T-helper 1 cell treated with Interleukin-12 subunit alpha and Interleukin-12 subunit beta and Interleukin-4 antibody, amounts not matched to agents 30 μg/mL and 1 μg/mL, for 36 hours (primary cell): ENCODE results near the gene FAM83B.
"Not testable (repeated sequence)": the region's sequence is repeated elsewhere in the genome, so short reads cannot be mapped to it uniquely, and the experiment has no call there.

Experiments used
- H3K27ac Mint-ChIP-seq: one replicate; pipeline ENCODE4 v1.8.0; 2021; ENCODE audit warnings: mild to moderate bottlenecking, mixed read lengths
- H3K27me3 Mint-ChIP-seq: one replicate; pipeline ENCODE4 v1.8.0; 2021; ENCODE audit warnings: low read depth, mixed read lengths
- H3K36me3 Mint-ChIP-seq: one replicate; pipeline ENCODE4 v1.8.0; 2021; ENCODE audit warnings: low read depth, mixed read lengths
- H3K4me1 Mint-ChIP-seq: one replicate; pipeline ENCODE4 v1.8.0; 2021; ENCODE audit warnings: low read depth, mixed read lengths
- H3K4me3 Mint-ChIP-seq: one replicate; pipeline ENCODE4 v1.8.0; 2021; ENCODE audit warnings: mild to moderate bottlenecking, moderate library complexity, mixed read lengths
- H3K9me3 Mint-ChIP-seq: one replicate; pipeline ENCODE4 v1.8.0; 2021; ENCODE audit warnings: mixed read lengths

Gene FAM83B, protein sequence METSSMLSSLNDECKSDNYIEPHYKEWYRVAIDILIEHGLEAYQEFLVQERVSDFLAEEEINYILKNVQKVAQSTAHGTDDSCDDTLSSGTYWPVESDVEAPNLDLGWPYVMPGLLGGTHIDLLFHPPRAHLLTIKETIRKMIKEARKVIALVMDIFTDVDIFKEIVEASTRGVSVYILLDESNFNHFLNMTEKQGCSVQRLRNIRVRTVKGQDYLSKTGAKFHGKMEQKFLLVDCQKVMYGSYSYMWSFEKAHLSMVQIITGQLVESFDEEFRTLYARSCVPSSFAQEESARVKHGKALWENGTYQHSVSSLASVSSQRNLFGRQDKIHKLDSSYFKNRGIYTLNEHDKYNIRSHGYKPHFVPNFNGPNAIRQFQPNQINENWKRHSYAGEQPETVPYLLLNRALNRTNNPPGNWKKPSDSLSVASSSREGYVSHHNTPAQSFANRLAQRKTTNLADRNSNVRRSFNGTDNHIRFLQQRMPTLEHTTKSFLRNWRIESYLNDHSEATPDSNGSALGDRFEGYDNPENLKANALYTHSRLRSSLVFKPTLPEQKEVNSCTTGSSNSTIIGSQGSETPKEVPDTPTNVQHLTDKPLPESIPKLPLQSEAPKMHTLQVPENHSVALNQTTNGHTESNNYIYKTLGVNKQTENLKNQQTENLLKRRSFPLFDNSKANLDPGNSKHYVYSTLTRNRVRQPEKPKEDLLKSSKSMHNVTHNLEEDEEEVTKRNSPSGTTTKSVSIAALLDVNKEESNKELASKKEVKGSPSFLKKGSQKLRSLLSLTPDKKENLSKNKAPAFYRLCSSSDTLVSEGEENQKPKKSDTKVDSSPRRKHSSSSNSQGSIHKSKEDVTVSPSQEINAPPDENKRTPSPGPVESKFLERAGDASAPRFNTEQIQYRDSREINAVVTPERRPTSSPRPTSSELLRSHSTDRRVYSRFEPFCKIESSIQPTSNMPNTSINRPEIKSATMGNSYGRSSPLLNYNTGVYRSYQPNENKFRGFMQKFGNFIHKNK

DNA sequence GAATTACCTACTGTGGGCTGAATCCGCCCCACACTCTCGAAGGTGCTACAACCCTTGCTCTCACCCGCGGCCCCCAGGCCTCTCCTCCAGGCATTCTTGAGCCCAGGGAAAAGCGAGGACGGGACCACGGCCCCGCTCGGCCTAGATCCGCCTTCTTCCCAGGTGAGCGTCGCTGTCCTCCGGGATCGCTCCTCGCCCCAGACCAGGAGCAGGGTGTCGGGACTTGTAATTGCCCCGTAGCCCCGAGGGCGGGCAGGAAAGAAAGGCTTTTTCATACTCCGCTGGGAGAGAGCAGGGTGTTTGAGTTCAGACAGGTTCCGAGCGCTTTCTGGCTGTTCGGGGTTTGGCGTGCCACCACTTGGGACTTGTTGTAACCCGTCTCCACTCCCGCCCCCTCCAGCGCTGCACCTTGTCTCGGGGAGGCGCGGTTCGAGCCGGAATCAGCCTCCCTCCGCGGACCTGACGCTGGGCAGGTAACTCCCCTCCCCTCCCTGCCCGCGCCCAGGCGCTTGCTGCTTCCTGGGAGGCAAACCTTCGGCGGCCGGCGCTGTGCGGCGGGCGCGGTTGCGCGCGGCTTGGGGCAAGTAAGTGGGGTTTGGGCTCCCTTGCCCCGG is at the start of gene FAM83B:
FAM83B (plus strand) TSS at position 529 of the 614 bp plus-strand sequence. CDS start 23,476 bp downstream, outside the sequence.
- Mint-ChIP-seq H3K36me3 (no peaks in the 10 kb centered on the region), H3K27ac (no peak within 1 kb of the TSS), H3K4me1 (no peaks in the 10 kb centered on the region), H3K9me3 (peaks cover 7% of the 10 kb centered on the region), H3K27me3 (peaks cover 29% of the 10 kb centered on the region), H3K4me3 (no peak within 1 kb of the TSS)

DNA sequence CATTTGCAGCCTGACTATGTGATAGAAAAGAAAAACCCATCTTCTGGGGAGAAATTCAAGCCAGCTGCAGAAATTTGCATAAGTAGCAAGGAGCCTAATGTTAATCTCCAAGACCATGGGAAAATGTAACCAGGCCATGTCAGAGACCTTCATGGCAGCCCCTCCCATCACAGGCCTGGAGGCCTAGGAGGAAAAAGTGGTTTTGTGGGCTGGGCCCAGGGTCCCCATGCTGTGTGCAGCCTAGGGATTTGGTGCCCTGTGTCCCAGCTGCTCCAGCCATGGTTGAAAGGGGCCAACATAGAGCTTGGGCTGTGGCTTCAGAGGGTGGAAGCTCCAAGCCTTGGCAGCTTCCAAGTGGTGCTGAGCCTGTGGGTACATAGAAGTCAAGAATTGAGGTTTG is 49.7 kb upstream of the FAM83B start:
- not testable (repeated sequence) for H3K4me1 Mint-ChIP-seq, H3K36me3 Mint-ChIP-seq, H3K4me3 Mint-ChIP-seq, H3K27me3 Mint-ChIP-seq, H3K27ac Mint-ChIP-seq
- H3K9me3 Mint-ChIP-seq: peaks cover 14% of the 10 kb centered on the region

DNA sequence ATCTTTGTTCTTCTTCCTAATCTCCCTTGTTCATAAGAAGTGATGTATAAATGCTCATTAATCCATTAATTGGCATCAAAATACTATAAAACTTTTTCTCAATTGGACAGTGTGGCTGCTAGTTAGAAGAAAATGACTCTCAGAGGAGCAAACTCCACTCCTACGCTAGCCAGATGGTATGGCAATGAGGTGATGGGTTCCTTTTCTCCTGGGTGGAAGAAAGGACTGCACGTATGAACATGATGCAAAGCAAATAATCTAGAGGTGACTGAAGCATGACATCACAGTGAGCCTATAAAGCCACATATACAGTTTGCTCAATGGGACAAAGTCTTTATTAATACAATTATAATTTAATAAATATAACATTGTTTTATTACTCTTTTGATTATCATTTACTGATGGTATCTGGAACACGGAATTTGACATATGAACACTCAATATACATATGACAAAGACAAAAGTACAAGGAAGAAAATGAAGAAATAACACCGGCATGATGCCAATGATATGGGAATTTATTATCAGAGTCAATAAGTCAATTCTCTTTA is 46.4 kb upstream of the FAM83B start:
- Mint-ChIP-seq H3K27me3 (no peaks in the 10 kb centered on the region), H3K9me3 (peaks cover 17% of the 10 kb centered on the region), H3K4me3 (no peak overlapping the region), H3K4me1 (no peaks in the 10 kb centered on the region), H3K36me3 (no peaks in the 10 kb centered on the region), H3K27ac (no peak overlapping the region)

DNA sequence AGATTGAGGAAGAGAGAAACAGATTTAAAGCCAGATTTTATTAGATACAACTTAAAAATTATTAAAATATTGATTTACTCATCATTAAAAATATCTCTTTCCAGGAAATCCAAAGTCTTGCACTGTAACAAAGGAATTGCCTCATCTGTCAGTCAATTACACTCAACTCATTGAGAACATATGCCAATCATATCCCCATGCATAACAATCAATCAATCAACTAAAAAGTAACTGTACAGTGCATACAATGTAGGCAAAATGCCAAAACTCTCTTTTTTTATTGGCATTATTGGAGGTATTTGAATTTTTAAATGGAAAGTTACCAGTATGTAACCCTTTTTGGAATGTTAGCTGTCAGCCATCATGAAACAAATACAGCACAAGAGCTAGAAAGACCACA is 45.3 kb upstream of the FAM83B start:
- no peak overlapping the region for H3K4me3 Mint-ChIP-seq
- peaks cover 9% of the 10 kb centered on the region for H3K9me3 Mint-ChIP-seq

DNA sequence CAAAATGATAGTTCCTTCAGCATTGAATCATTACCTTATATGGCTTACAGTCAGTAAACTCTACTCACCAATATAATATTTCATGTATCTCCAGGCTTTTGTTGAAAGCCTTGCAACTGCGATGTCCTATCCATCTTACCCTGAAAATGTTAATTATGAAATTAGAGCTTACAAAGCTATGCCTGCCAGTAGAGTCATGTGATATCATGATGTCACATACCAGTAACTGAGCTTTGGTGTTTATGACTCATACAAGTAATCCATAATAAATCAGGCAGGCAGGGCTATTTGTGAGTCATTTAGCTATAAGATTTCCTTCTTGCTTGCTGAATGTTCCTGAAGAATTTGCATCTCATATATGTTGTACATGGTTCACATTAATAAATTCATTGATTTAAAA is 44.9 kb upstream of the FAM83B start:
- no peak overlapping the region for H3K27ac Mint-ChIP-seq

More for the DNA sequence above, 45.3 kb upstream of the FAM83B start:
- no peaks in the 10 kb centered on the region for H3K27me3 Mint-ChIP-seq
- H3K27ac Mint-ChIP-seq: no peak overlapping the region
- H3K36me3 Mint-ChIP-seq: no peaks in the 10 kb centered on the region
- no peaks in the 10 kb centered on the region for H3K4me1 Mint-ChIP-seq

DNA sequence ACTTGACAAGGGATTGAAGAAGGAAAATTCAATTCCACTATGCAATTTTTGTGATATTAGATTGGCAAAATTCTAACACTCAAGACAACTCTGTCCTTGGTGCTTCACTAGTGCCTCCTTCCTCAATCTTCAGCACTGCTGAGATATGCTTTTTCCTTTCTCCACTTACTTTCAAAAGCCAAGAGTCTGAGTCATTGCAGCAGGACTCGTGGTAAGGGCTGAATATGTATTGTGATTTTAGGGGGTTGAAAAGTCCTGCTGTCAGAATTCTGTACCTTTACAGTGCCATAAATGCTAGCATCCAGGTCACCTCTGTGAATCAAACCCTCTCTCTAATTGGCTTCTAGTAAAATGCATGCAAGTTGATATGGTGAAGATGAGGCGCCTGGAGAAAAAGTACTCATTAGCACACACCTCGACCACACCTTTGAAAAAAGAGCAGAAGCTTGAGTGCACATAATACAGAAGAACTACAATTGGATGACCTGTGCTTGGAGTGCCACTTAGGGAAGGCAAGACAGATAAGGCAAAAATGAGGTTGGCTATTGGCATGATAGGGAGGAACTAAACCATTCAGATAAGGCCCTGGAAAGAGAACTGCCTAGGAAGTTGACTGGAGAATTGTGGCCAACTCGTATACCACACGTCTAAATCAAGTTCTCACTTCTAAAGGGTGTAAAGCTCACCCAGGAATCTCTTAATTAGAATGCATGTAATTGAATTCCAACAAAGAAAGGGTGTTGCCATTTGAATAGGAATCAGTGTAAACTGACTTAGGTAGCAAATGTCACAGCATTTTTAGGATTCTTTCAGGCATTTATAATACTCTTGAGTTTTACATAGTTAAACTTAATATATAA is 43.6 kb upstream of the FAM83B start:
- Mint-ChIP-seq H3K4me1 (no peaks in the 10 kb centered on the region), H3K27me3 (no peaks in the 10 kb centered on the region)

More for the DNA sequence above, 44.9 kb upstream of the FAM83B start:
- H3K9me3 Mint-ChIP-seq: peaks cover 6% of the 10 kb centered on the region
- H3K27me3 Mint-ChIP-seq: no peaks in the 10 kb centered on the region
- no peaks in the 10 kb centered on the region for H3K4me1 Mint-ChIP-seq
- no peaks in the 10 kb centered on the region for H3K36me3 Mint-ChIP-seq
- H3K4me3 Mint-ChIP-seq: no peak overlapping the region

DNA sequence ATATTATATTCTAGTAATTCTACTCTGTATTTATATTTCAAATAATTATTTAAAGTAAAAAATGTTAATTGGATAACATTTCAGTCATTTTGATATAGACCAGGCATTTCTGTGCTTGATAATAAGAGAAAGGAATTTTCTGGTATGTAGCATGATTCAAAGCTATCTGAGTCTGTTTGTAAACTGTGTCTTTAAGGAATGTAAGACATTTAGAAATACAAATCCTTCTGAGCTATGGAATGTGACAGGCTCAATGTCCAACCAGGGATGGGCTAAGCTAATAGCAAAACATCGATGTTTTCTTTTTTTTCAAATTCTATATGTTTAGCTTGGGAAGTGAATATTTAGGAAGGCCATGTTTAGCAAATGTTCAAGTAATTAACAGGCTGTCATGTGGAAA is 41.5 kb upstream of the FAM83B start:
- no peaks in the 10 kb centered on the region for H3K27me3 Mint-ChIP-seq
- H3K36me3 Mint-ChIP-seq: no peaks in the 10 kb centered on the region
- peaks cover 4% of the 10 kb centered on the region for H3K9me3 Mint-ChIP-seq
- no peaks in the 10 kb centered on the region for H3K4me1 Mint-ChIP-seq
- H3K4me3 Mint-ChIP-seq: no peak overlapping the region
- no peak overlapping the region for H3K27ac Mint-ChIP-seq

More for the DNA sequence above, 43.6 kb upstream of the FAM83B start:
- H3K9me3 Mint-ChIP-seq: peaks cover 6% of the 10 kb centered on the region
- no peak overlapping the region for H3K4me3 Mint-ChIP-seq
- H3K36me3 Mint-ChIP-seq: no peaks in the 10 kb centered on the region
- H3K27ac Mint-ChIP-seq: no peak overlapping the region

DNA sequence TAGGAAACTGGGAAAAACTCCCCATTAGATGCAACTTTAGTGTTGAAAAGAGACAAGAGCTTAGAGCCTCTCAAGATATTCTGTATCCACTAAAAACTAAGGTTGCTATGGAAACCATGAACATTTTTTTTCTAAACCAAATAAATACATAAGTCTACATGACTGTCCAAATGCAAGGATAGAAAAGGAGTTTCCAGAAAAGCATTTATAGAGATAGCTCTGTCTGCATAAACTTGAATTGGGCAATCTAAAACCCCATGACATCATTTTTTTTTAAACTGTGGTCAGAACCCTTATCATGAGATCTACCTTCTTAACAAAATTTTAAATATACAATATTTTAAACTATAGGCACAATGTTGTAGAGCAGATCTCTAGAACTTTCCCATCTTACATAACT is 36.4 kb upstream of the FAM83B start:
- Mint-ChIP-seq H3K36me3 (no peaks in the 10 kb centered on the region), H3K4me1 (no peaks in the 10 kb centered on the region), H3K27me3 (no peaks in the 10 kb centered on the region), H3K27ac (no peak overlapping the region), H3K4me3 (no peak overlapping the region), H3K9me3 (peaks cover 4% of the 10 kb centered on the region)

DNA sequence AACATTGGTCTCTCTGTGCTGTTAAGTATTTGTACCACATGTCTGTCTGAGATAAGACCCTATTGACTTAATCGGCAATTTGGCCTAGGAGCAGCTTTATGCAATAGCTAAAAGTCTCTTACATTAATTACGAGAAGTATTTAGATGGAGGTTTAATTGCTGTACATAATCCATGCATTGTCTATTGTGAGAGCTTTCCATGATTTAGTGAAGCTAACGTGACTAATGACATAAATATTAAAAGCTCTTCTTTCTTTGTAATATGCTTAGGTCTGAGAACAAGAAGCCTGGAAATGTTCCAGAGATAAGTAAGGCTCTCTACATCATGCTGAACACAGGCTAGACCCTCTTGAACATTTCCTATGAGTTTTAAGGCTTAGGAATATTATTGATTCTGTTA is 32.7 kb upstream of the FAM83B start:
- Mint-ChIP-seq H3K4me1 (no peaks in the 10 kb centered on the region), H3K27me3 (no peaks in the 10 kb centered on the region), H3K36me3 (no peaks in the 10 kb centered on the region), H3K4me3 (no peak overlapping the region), H3K9me3 (peaks cover 4% of the 10 kb centered on the region), H3K27ac (no peak overlapping the region)

DNA sequence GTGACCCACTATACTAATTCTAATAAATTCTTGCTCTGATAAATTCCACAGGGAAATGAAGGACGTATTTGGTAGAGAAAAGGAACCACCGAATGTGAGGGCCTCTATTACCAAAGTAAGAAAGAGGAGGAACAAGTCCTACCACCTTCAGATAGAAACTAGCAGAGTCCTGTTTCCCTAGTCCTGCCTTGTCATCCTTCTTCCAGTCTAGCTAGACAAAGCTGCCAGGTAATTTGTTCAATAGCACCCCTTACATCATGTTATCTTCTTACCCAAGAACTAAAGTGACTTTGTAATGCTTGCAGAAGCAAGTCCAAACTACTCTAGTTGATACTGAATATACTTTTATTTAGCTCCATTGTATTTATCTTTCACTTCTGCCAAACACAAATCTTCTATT is 29.3 kb upstream of the FAM83B start:
- Mint-ChIP-seq H3K4me3 (no peak overlapping the region), H3K9me3 (peaks cover 7% of the 10 kb centered on the region), H3K4me1 (no peaks in the 10 kb centered on the region), H3K36me3 (no peaks in the 10 kb centered on the region), H3K27me3 (no peaks in the 10 kb centered on the region), H3K27ac (no peak overlapping the region)

DNA sequence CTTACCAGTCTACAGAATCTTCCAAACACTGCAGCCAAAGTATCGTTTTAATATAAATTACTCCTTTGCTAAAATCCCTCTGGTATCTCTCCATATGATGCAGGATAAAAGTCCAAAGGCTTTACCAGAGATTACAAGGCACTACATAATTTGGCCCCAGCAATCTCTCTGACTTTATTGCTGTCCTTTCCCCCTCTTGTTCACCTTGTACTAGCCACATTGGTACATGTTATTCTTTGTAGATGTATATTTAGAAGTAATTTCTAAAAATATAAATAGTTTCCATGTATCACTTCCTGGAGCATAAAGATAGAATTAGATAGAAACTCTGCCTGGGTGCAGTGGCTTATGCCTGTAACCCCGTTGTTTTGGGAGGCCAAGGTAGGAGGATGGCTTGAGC is 28.7 kb upstream of the FAM83B start:
- H3K4me3 Mint-ChIP-seq: no peak overlapping the region
- H3K36me3 Mint-ChIP-seq: no peaks in the 10 kb centered on the region
- H3K27me3 Mint-ChIP-seq: no peaks in the 10 kb centered on the region
- H3K4me1 Mint-ChIP-seq: no peaks in the 10 kb centered on the region
- H3K9me3 Mint-ChIP-seq: peaks cover 4% of the 10 kb centered on the region
- no peak overlapping the region for H3K27ac Mint-ChIP-seq

DNA sequence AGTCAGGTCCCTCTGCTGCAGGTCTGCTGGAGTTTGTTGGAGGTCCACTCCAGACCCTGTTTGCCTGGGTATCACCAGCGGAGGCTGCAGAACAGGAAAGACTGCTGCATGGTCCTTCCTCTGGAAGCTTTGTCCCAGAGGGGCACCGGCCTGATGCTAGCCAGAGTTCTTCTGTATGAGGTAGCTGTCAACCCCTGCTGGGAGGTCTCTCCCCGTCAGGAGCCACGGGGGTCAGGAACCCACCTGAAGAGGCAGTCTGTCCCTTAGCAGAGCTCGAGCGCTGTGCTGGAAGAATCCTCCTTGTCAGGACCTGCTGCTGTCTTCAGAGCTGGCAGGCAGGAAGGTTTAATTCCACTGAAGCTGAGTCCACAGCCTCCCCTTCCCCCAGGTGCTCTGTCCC is 22.3 kb upstream of the FAM83B start:
- H3K9me3 Mint-ChIP-seq: peaks cover 12% of the 10 kb centered on the region
- H3K36me3 Mint-ChIP-seq, H3K27ac Mint-ChIP-seq, H3K27me3 Mint-ChIP-seq, H3K4me3 Mint-ChIP-seq, H3K4me1 Mint-ChIP-seq: not testable (repeated sequence)

DNA sequence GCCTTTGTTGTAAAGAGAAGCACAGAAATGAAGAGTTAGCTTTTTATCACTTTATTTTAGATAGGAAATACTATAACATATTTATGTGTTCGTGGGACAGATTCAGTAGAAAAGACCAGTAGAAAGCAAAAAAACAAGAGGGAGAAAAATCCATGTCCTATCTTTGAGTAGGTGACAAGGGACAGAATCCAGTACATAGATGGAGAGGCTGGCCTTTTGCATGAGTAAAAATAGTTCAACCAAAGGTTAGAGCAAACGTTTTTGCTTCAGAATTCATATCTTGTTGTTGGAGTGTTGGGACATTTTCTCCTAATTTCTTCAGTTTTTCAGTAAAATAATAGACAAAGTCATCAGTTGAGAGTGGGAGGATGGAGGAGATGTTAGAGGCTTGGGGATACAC is 19.6 kb upstream of the FAM83B start:
- no peaks in the 10 kb centered on the region for H3K4me1 Mint-ChIP-seq
- H3K9me3 Mint-ChIP-seq: peaks cover 8% of the 10 kb centered on the region
- no peak overlapping the region for H3K27ac Mint-ChIP-seq
- H3K27me3 Mint-ChIP-seq: no peaks in the 10 kb centered on the region
- H3K36me3 Mint-ChIP-seq: no peaks in the 10 kb centered on the region
- no peak overlapping the region for H3K4me3 Mint-ChIP-seq
